ENCODE results near the gene SYP.

SYP gene

GRCh38 chrX:49247346-49247745 is 47.4 kb upstream of the SYP start:
- H3K27ac ChIP-seq (ENCODE audit: low read length, poor library complexity, severe bottlenecking) = no peak overlapping the region
- 91% methylated on average over 9 of the region's 11 CpGs for WGBS

DNA sequence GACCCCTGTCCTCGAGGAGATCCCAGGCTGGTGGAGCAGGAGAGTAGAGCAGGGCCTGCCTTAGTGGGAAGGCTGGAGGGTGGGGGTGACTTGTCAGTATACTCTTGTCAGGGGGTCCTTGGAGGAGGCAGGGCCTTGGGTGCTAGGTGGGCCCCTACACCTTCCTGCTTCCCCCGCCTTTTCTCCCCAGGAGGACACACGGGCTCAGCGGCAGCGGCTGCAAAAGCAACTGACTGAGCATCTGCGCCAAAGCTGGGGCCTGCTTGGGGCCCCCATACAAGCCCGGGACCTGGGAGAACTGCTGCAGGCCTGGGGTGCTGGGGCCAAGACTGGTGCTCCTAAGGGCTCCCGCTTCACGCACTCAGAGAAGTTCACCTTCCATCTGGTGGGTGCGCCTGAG is 46.5 kb upstream of the SYP start:
- Histone ChIP-seq H2BK120ac (ENCODE audit: low read depth, low read length) (no peak overlapping the region), H3K4me3 (ENCODE audit: insufficient read depth in 1 of 2, low read depth in 1 of 2, low read length in 2 of 2) (no peak overlapping the region), H4K8ac (ENCODE audit: low read length) (no peak overlapping the region), H3K9me3 (ENCODE audit: control insufficient read depth, low read length) (no peaks in the 10 kb centered on the region), H3K36me3 (ENCODE audit: control insufficient read depth in 1 of 2, insufficient read depth in 2 of 2, low read depth in 1 of 2, low read length in 2 of 2) (peaks cover 5 to 67% of the 10 kb centered on the region in 2 experiments), H3K79me1 (replicated peaks; ENCODE audit: low read length, poor library complexity, severe bottlenecking) (no peaks in the 10 kb centered on the region), H3K27ac (ENCODE audit: low read length, poor library complexity, severe bottlenecking) (no peak overlapping the region), H3K9ac (ENCODE audit: low read length) (no peak overlapping the region), H2BK15ac (ENCODE audit: low read depth, poor library complexity, severe bottlenecking) (no peak overlapping the region), H3K4me1 (ENCODE audit: control insufficient read depth, insufficient read depth, low read depth, low read length) (no peaks in the 10 kb centered on the region), H2BK5ac (ENCODE audit: low read depth, low read length, poor library complexity, severe bottlenecking) (no peak overlapping the region), H2AK5ac (ENCODE audit: low read length, severe bottlenecking) (no peak overlapping the region), H3K23ac (ENCODE audit: low read length in 2 of 2) (no peak overlapping the region), H3K4me2 (ENCODE audit: low read length, poor library complexity, severe bottlenecking) (no peak overlapping the region), H3K27me3 (ENCODE audit: control insufficient read depth in 1 of 2, insufficient read depth in 1 of 2, low read length in 2 of 2) (peaks cover 0 to 9% of the 10 kb centered on the region in 2 experiments), H3K4ac (ENCODE audit: low read depth in 1 of 2, low read length in 2 of 2) (no peak overlapping the region), H3K14ac (ENCODE audit: low read length in 2 of 2) (no peak overlapping the region), H2BK12ac (ENCODE audit: low read length in 2 of 2) (no peak overlapping the region), H4K91ac (ENCODE audit: low read length) (no peak overlapping the region), H2AFZ (ENCODE audit: low read depth, low read length) (no peak overlapping the region), H3K18ac (ENCODE audit: low read depth in 1 of 2, low read length in 2 of 2) (no peak overlapping the region)
- no peak for DNase-seq
- 93% methylated on average over 9 of the region's 10 CpGs for WGBS

More at GRCh38 chrX:49247346-49247745, 47.4 kb upstream of the SYP start:
- Histone ChIP-seq H3K9me3 (ENCODE audit: control insufficient read depth, low read length) (no peaks in the 10 kb centered on the region), H3K4me2 (ENCODE audit: low read length, poor library complexity, severe bottlenecking) (no peak overlapping the region), H4K8ac (ENCODE audit: low read length) (no peak overlapping the region), H2BK15ac (ENCODE audit: low read depth, poor library complexity, severe bottlenecking) (no peak overlapping the region), H2AK5ac (ENCODE audit: low read length, severe bottlenecking) (no peak overlapping the region), H3K14ac (ENCODE audit: low read length in 2 of 2) (no peak overlapping the region), H2AFZ (ENCODE audit: low read depth, low read length) (no peak overlapping the region), H3K9ac (ENCODE audit: low read length) (no peak overlapping the region), H2BK120ac (ENCODE audit: low read depth, low read length) (no peak overlapping the region), H3K4me3 (ENCODE audit: insufficient read depth in 1 of 2, low read depth in 1 of 2, low read length in 2 of 2) (no peak overlapping the region), H2BK12ac (ENCODE audit: low read length in 2 of 2) (no peak overlapping the region), H3K36me3 (ENCODE audit: control insufficient read depth in 1 of 2, insufficient read depth in 2 of 2, low read depth in 1 of 2, low read length in 2 of 2) (peaks cover 5 to 62% of the 10 kb centered on the region in 2 experiments), H2BK5ac (ENCODE audit: low read depth, low read length, poor library complexity, severe bottlenecking) (no peak overlapping the region), H3K18ac (ENCODE audit: low read depth in 1 of 2, low read length in 2 of 2) (no peak overlapping the region), H4K91ac (ENCODE audit: low read length) (no peak overlapping the region), H3K79me1 (replicated peaks; ENCODE audit: low read length, poor library complexity, severe bottlenecking) (no peaks in the 10 kb centered on the region), H3K4ac (ENCODE audit: low read depth in 1 of 2, low read length in 2 of 2) (no peak overlapping the region), H3K4me1 (ENCODE audit: control insufficient read depth, insufficient read depth, low read depth, low read length) (no peaks in the 10 kb centered on the region), H3K23ac (ENCODE audit: low read length in 2 of 2) (no peak overlapping the region), H3K27me3 (ENCODE audit: control insufficient read depth in 1 of 2, insufficient read depth in 1 of 2, low read length in 2 of 2) (peaks cover 0 to 2% of the 10 kb centered on the region in 2 experiments)
- DNase-seq = no peak

GRCh38 chrX:49244207-49244606 is 44.2 kb upstream of the SYP start:
- H3K27me3 ChIP-seq (ENCODE audit: control insufficient read depth in 1 of 2, insufficient read depth in 1 of 2, low read length in 2 of 2) = peaks cover 0 to 9% of the 10 kb centered on the region in 2 experiments
- peaks cover 5 to 47% of the 10 kb centered on the region in 2 experiments for H3K36me3 ChIP-seq (ENCODE audit: control insufficient read depth in 1 of 2, insufficient read depth in 2 of 2, low read depth in 1 of 2, low read length in 2 of 2)
- no peak overlapping the region for H3K4ac ChIP-seq (ENCODE audit: low read depth in 1 of 2, low read length in 2 of 2)
- no peaks in the 10 kb centered on the region for H3K9me3 ChIP-seq (ENCODE audit: control insufficient read depth, low read length)
- H3K9ac ChIP-seq (ENCODE audit: low read length) = no peak overlapping the region
- H3K4me1 ChIP-seq (ENCODE audit: control insufficient read depth, insufficient read depth, low read depth, low read length) = no peaks in the 10 kb centered on the region
- no peak overlapping the region for H3K18ac ChIP-seq (ENCODE audit: low read depth in 1 of 2, low read length in 2 of 2)
- no peak overlapping the region for H2AK5ac ChIP-seq (ENCODE audit: low read length, severe bottlenecking)
- H3K27ac ChIP-seq (ENCODE audit: low read length, poor library complexity, severe bottlenecking) = no peak overlapping the region
- no peak overlapping the region for H2BK5ac ChIP-seq (ENCODE audit: low read depth, low read length, poor library complexity, severe bottlenecking)
- no peak overlapping the region for H2AFZ ChIP-seq (ENCODE audit: low read depth, low read length)
- WGBS = no CpG with 5 or more reads among the region's 2 CpGs
- no peak overlapping the region for H3K4me2 ChIP-seq (ENCODE audit: low read length, poor library complexity, severe bottlenecking)
- DNase-seq = no peak
- H3K14ac ChIP-seq (ENCODE audit: low read length in 2 of 2) = no peak overlapping the region
- H4K91ac ChIP-seq (ENCODE audit: low read length) = no peak overlapping the region
- H3K79me1 ChIP-seq (replicated peaks; ENCODE audit: low read length, poor library complexity, severe bottlenecking) = no peaks in the 10 kb centered on the region
- no peak overlapping the region for H3K4me3 ChIP-seq (ENCODE audit: insufficient read depth in 1 of 2, low read depth in 1 of 2, low read length in 2 of 2)
- no peak overlapping the region for H2BK12ac ChIP-seq (ENCODE audit: low read length in 2 of 2)
- H4K8ac ChIP-seq (ENCODE audit: low read length) = no peak overlapping the region
- H2BK120ac ChIP-seq (ENCODE audit: low read depth, low read length) = no peak overlapping the region
- H3K23ac ChIP-seq (ENCODE audit: low read length in 2 of 2) = no peak overlapping the region
- H2BK15ac ChIP-seq (ENCODE audit: low read depth, poor library complexity, severe bottlenecking) = no peak overlapping the region

DNA sequence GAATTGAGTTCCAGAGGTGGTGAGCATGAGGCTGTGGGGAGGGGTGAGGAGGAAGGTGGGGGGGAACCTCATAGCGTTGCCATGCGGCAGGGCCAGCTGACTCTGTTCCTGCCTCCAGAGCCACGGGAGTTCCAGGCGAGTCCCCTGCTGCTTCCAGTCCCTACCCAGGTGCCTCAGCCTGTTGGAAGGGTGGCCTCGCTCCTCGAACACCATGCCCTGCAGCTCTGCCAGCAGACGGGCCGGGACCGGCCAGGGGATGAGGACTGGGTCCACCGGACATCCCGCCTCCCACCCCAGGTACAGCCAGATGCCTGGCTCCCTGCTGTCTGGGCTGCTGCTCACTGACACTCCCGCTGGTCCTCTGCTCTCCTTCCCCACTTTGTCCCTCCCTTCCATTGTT is 43.2 kb upstream of the SYP start:
- H3K27me3 ChIP-seq (ENCODE audit: control insufficient read depth in 1 of 2, insufficient read depth in 1 of 2, low read length in 2 of 2) = peaks cover 0 to 9% of the 10 kb centered on the region in 2 experiments
- no peaks in the 10 kb centered on the region for H3K4me1 ChIP-seq (ENCODE audit: control insufficient read depth, insufficient read depth, low read depth, low read length)
- no peak overlapping the region for H2BK120ac ChIP-seq (ENCODE audit: low read depth, low read length)
- no peak overlapping the region for H4K91ac ChIP-seq (ENCODE audit: low read length)
- no peak overlapping the region for H2AK5ac ChIP-seq (ENCODE audit: low read length, severe bottlenecking)
- no peak for DNase-seq
- H3K4me3 ChIP-seq (ENCODE audit: insufficient read depth in 1 of 2, low read depth in 1 of 2, low read length in 2 of 2) = no peak overlapping the region
- H3K4me2 ChIP-seq (ENCODE audit: low read length, poor library complexity, severe bottlenecking) = no peak overlapping the region
- no peak overlapping the region for H3K14ac ChIP-seq (ENCODE audit: low read length in 2 of 2)
- peaks cover 3 to 37% of the 10 kb centered on the region in 2 experiments for H3K36me3 ChIP-seq (ENCODE audit: control insufficient read depth in 1 of 2, insufficient read depth in 2 of 2, low read depth in 1 of 2, low read length in 2 of 2)
- H3K9me3 ChIP-seq (ENCODE audit: control insufficient read depth, low read length) = no peaks in the 10 kb centered on the region
- no peak overlapping the region for H3K27ac ChIP-seq (ENCODE audit: low read length, poor library complexity, severe bottlenecking)
- no peak overlapping the region for H2BK5ac ChIP-seq (ENCODE audit: low read depth, low read length, poor library complexity, severe bottlenecking)
- H3K23ac ChIP-seq (ENCODE audit: low read length in 2 of 2) = no peak overlapping the region
- no peak overlapping the region for H2BK12ac ChIP-seq (ENCODE audit: low read length in 2 of 2)
- H2BK15ac ChIP-seq (ENCODE audit: low read depth, poor library complexity, severe bottlenecking) = no peak overlapping the region
- no peak overlapping the region for H4K8ac ChIP-seq (ENCODE audit: low read length)
- WGBS = 98% methylated on average over 7 of the region's 12 CpGs
- H3K4ac ChIP-seq (ENCODE audit: low read depth in 1 of 2, low read length in 2 of 2) = no peak overlapping the region
- H3K18ac ChIP-seq (ENCODE audit: low read depth in 1 of 2, low read length in 2 of 2) = no peak overlapping the region
- H3K79me1 ChIP-seq (replicated peaks; ENCODE audit: low read length, poor library complexity, severe bottlenecking) = no peaks in the 10 kb centered on the region
- H2AFZ ChIP-seq (ENCODE audit: low read depth, low read length) = no peak overlapping the region
- no peak overlapping the region for H3K9ac ChIP-seq (ENCODE audit: low read length)

Measured in mesenchymal stem cell (in vitro differentiated cells and primary cell).